RWPE1 (cell line): ENCODE data around the gene CREB3L4.

Source experiments
- CTCF ChIA-PET: fragments of 350-600 bp; sonication (Branson Sonifier 250); formaldehyde crosslinking; extraction: SDS; loops from one replicate; lab custom pipeline; 2021; lab: Yijun Ruan, JAX
- POLR2A ChIA-PET: fragments of 400-600 bp; formaldehyde crosslinking; extraction: SDS; loops from one replicate; lab custom pipeline; 2020; ENCODE audit warnings: antibody characterized with exemption; ENCODE audit not compliant: low non-redundant PET; lab: Yijun Ruan, JAX
- DNase-seq: peaks from one replicate; pipeline ENCODE4 v3.0.0; 2012; ENCODE audit warnings: low spot score
- H3K27ac ChIP-seq: fragments of 450-650 bp; 2 replicates; pipeline ENCODE4 v1.5.1; 2017
- CTCF ChIP-seq: fragments of 450-650 bp; conservative IDR thresholded peaks from 2 replicates; pipeline ENCODE4 v1.5.1; 2017; ENCODE audit warnings: low read depth, mild to moderate bottlenecking

Gene CREB3L4

GRCh38 chr1:153961421-153961820 lies 6.3 kb upstream of the CREB3L4 start:
- no peak for DNase-seq
- POLR2A ChIA-PET, result no interaction called here
- CTCF ChIA-PET, result interaction anchor here (0.6 to 0.7 kb wide), 2 partner anchors 19 to 123 kb away, joined by 4 to 5 read pairs; no protein-coding TSS in a partner anchor
- H3K27ac ChIP-seq, result no peak overlapping the region
- no peak for TF ChIP-seq CTCF

- ChIA-PET POLR2A (interaction anchor here (0.5 to 1.3 kb wide), 2 partner anchors 24 to 261 kb away, joined by 3 to 4 read pairs; partner anchors contain the start of gene RAB13), CTCF (interaction anchor here (0.7 to 1.9 kb wide), 4 partner anchors 16 to 142 kb away, joined by 3 to 5 read pairs (median 4); partner anchors contain the start of genes DENND4B and RAB13)
- DNase-seq, result no peak
- H3K27ac ChIP-seq, result peak overlapping the region; percentile 98
- no peak for TF ChIP-seq CTCF
Measured at GRCh38 chr1:153962088-153963029, 5.3 kb upstream of the CREB3L4 start.

- TF ChIP-seq CTCF, result no peak
- ChIA-PET POLR2A (interaction anchor here (0.5 to 1.3 kb wide), 7 partner anchors 23 to 413 kb away, joined by 3 to 10 read pairs (median 4); partner anchors contain the start of genes ILF2 and RAB13), CTCF (interaction anchor here (0.7 to 1.9 kb wide), 2 partner anchors 17 to 143 kb away, joined by 3 to 5 read pairs; partner anchors contain the start of gene DENND4B)
- DNase-seq, result peak; percentile 94
- peak within 1 kb of the TSS; percentile 98 for H3K27ac ChIP-seq
Measured at GRCh38 chr1:153963030-153963849, 4.5 kb upstream of the CREB3L4 start, which contains the start of gene SLC39A1. Gene SLC39A1 (minus strand): TSS chr1:153963537. CDS start chr1:153962715, 822 bp downstream.

GRCh38 chr1:153963850-153964331 lies 3.8 kb upstream of the CREB3L4 start:
- H3K27ac ChIP-seq, result peak overlapping the region; percentile 98
- CTCF ChIA-PET, result no interaction called here
- peak; percentile 77 for DNase-seq
- no peak for TF ChIP-seq CTCF
- POLR2A ChIA-PET, result interaction anchor here (0.5 to 0.6 kb wide), 4 partner anchors 28 to 414 kb away, joined by 3 to 10 read pairs (median 4); partner anchors contain the start of gene ILF2

GRCh38 chr1:153968000-153968363 lies 280 bp downstream of the CREB3L4 start:
- no peak for TF ChIP-seq CTCF
- no peak for DNase-seq
- peak overlapping the region; percentile 98 for H3K27ac ChIP-seq
- ChIA-PET POLR2A (interaction anchor here (1.4 to 2.4 kb wide), 2 partner anchors 22 kb away, joined by 6 to 8 read pairs; partner anchors contain the start of genes DENND4B and RPS27), CTCF (interaction anchor here (1.0 to 1.1 kb wide), 2 partner anchors 8 to 18 kb away, joined by 3 to 5 read pairs; partner anchors contain the start of gene RAB13)
